Natural killer cell (primary cell): ENCODE data around the gene UNK. TPM values are rescaled to one million over a fixed set of nuclear protein-coding genes. Genes with fewer than 3 reads are reported as not detected.

Experiments
- ATAC-seq, 3 donors: fragments of 150-1000 bp in 2 of 3; fragments of 200-7000 bp in 1 of 3; cut with Tn5 transposase; 1 replicate in 1 of 3; 2 replicates in 2 of 3; pipeline ENCODE4 v1.10.0; 2021; ENCODE audit warnings: mild to moderate bottlenecking in 2 of 3, moderate library complexity in 2 of 3
- DNase-seq, 2 donors: peaks; one replicate each; pipeline versions ENCODE4 v3.0.0 to v3.0.0-alpha.2; 2013 to 2021; ENCODE audit warnings: mixed read lengths in 1 of 2
- H3K27ac ChIP-seq: one replicate; pipeline ENCODE4 v1.5.1; 2013; ENCODE audit warnings: mild to moderate bottlenecking, low read length
- H3K27me3 ChIP-seq: one replicate; pipeline ENCODE4 v1.6.1; 2013; ENCODE audit warnings: low read length; ENCODE audit not compliant: control insufficient read depth, insufficient read depth
- H3K36me3 ChIP-seq: one replicate; pipeline ENCODE4 v1.6.1; 2013; ENCODE audit warnings: low read length; ENCODE audit not compliant: control insufficient read depth, insufficient read depth
- H3K4me1 ChIP-seq: one replicate; pipeline ENCODE4 v1.6.1; 2013; ENCODE audit warnings: low read length; ENCODE audit not compliant: control insufficient read depth, insufficient read depth
- H3K4me3 ChIP-seq: one replicate; pipeline ENCODE4 v1.5.1; 2013; ENCODE audit warnings: low read length
- H3K9me3 ChIP-seq: one replicate; pipeline ENCODE4 v1.6.1; 2013; ENCODE audit warnings: low read length; ENCODE audit not compliant: control insufficient read depth, insufficient read depth
- H3K27ac Mint-ChIP-seq, 2 donors: one replicate each; pipeline ENCODE4 v1.8.0; 2022; ENCODE audit warnings: mild to moderate bottlenecking in 2 of 2, mixed read lengths in 2 of 2, moderate library complexity in 1 of 2
- H3K27me3 Mint-ChIP-seq, 2 donors: one replicate each; pipeline ENCODE4 v1.8.0; 2022; ENCODE audit warnings: low read depth in 2 of 2, mixed read lengths in 2 of 2
- H3K36me3 Mint-ChIP-seq: one replicate; pipeline ENCODE4 v1.8.0; 2022; ENCODE audit warnings: mixed read lengths
- H3K4me1 Mint-ChIP-seq, 2 donors: one replicate each; pipeline ENCODE4 v1.8.0; 2022; ENCODE audit warnings: mixed read lengths in 2 of 2
- H3K4me3 Mint-ChIP-seq: one replicate; pipeline ENCODE4 v1.8.0; 2022; ENCODE audit warnings: mild to moderate bottlenecking, moderate library complexity, mixed read lengths
- H3K9me3 Mint-ChIP-seq, 2 donors: one replicate each; pipeline ENCODE4 v1.8.0; 2022; ENCODE audit warnings: mixed read lengths in 2 of 2
- CTCF ChIP-seq: fragments of 200-600 bp; IDR thresholded peaks from one replicate; pipeline ENCODE4 v1.8.0; 2022; ENCODE audit warnings: antibody characterized with exemption
- WGBS: methylation state at CpG from one replicate; pipeline ENCODE4 v1.1.7; 2013; ENCODE audit warnings: missing lambda C conversion rate; ENCODE audit not compliant: insufficient coverage; 5-methylcytosine and 5-hydroxymethylcytosine counted together
- intact Hi-C: fragments of 100-400 bp; cut with micrococcal nuclease; formaldehyde crosslinking; loops from one replicate; pipeline ENCODE4 v1.14.2; 2022
- total RNA-seq, 4 donors: library from RNA; stranded (reverse); fragments of 120-200 nt in 1 of 4; gene quantifications; one replicate each; pipeline versions ENCODE4 v1.2.3 to v1.2.4, GENCODE V29; 2013 to 2022

The UNK gene
- total RNA-seq, 3 donors from 2014 or later (not counting 1 experiment from before 2014, with no cell fraction given), result 44.2 to 51.3 (median 44.5) TPM

DNA sequence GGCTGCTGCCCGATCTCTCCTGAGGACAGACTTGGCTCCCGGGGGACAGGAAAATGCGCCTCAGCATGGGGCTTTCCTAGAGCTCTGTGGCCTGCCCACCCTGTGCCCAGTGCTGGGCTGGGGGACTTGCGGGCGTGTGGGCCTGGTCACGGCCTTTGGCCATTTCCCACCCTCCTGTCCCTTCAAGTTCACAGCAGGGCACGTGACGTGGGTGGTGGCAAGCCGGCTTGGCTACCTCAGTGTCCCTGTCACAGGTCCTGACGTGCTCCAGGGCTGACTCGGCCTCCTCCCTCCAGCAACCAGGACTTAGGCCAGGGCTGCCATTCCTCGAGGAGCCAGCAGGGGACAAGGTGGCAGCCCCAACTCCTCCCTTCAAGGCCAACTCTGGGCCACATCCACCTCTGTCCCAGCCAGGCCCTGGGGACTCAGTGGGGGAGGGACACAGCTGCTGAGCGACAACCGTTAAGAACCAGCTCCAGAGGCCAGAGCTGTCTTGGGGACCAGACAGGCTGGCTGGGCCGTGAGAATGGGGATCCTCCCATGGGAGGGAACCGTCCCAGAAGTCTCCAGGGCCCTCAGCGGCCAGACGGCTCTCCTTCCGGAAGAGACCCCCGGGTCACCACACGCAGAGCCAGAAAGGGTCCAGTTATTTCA, 60.6 kb downstream of the UNK start:
- DNase-seq, result peak; percentile 62 to 77
- H3K27ac Mint-ChIP-seq, result peak overlapping the region; percentile 84 to 94
- ATAC-seq, result peak; percentile 54 to 59 (median 55)
- H3K36me3 ChIP-seq, result peaks cover 58% of the 10 kb centered on the region
- TF ChIP-seq CTCF, result peak; percentile 63
- no peaks in the 10 kb centered on the region for H3K9me3 Mint-ChIP-seq
- H3K4me3 ChIP-seq, result no peak overlapping the region
- intact Hi-C loops, result no loop called here
- peaks cover 50% of the 10 kb centered on the region for H3K4me1 ChIP-seq
- H3K27me3 Mint-ChIP-seq, result no peaks in the 10 kb centered on the region
- H3K4me3 Mint-ChIP-seq, result peak overlapping the region; percentile 56
- H3K4me1 Mint-ChIP-seq, result peaks cover 10 to 28% of the 10 kb centered on the region in 2 donors
- no peaks in the 10 kb centered on the region for H3K9me3 ChIP-seq
- no peaks in the 10 kb centered on the region for H3K36me3 Mint-ChIP-seq
- WGBS, result 45% methylated on average over 21 of the region's 21 CpGs
- no peaks in the 10 kb centered on the region for H3K27me3 ChIP-seq
- H3K27ac ChIP-seq, result peak overlapping the region; percentile 95

GRCh38 chr17:75845933-75846691, 61.5 kb downstream of the UNK start:
- H3K4me1 Mint-ChIP-seq, result peaks cover 10 to 28% of the 10 kb centered on the region in 2 donors
- H3K36me3 Mint-ChIP-seq, result no peaks in the 10 kb centered on the region
- H3K4me3 Mint-ChIP-seq, result no peak overlapping the region
- no peak overlapping the region for H3K4me3 ChIP-seq
- H3K9me3 ChIP-seq, result no peaks in the 10 kb centered on the region
- H3K36me3 ChIP-seq, result peaks cover 58% of the 10 kb centered on the region
- TF ChIP-seq CTCF, result no peak
- H3K27me3 Mint-ChIP-seq, result no peaks in the 10 kb centered on the region
- H3K4me1 ChIP-seq, result peaks cover 45% of the 10 kb centered on the region
- H3K27ac ChIP-seq, result peak overlapping the region; percentile 95
- ATAC-seq (no peak), DNase-seq (no peak)
- H3K27ac Mint-ChIP-seq, result peak overlapping the region; percentile 84 to 94
- intact Hi-C loops, result no loop called here
- H3K9me3 Mint-ChIP-seq, result no peaks in the 10 kb centered on the region
- no peaks in the 10 kb centered on the region for H3K27me3 ChIP-seq
- WGBS, result 94% methylated on average over 19 of the region's 22 CpGs

DNA sequence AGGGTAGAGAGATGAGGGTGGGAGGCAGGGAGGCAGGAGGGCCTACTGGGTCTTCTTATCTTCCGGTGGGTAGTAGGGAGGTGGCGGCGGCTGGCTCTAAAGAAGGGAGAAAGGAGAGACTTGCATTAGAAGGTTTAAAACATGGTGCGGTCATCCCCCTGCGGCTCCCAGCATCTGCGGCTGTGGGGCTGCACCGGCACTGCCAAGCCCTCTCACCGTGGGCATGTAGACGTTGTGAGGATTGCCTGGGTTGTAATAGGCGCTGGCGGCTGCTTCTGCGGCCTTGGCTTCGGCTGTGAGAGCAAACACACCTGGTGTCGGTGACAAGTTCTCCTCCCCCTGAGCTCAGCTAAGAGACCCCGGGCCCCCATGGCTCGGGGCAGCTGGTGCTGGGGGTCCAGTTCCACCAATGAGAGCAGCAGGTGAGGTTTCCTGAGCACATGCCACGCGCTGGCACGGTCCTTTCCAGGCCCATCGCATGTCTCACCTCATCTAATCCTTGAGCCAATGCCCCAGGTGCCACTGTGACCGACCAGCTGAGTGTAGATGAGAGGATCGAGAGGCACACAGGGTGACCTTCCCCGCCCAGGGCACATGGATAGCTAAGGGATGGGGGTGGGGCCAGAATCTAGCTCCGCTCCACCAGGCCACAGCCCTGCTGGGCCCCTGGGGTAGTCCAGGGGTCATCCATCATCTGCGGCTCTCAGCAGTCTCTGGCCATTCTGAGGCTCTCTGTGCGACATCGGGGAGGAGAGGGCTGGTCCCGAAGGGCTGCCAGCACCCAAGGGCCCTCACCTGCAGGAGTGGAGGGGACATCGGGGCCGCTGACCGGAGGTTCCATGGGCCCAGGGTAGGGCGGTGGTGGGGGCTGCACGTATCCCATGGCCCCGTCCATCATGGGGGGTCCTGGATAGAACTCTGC, 62.3 kb downstream of the UNK start:
- no peak overlapping the region for H3K27ac ChIP-seq
- no peaks in the 10 kb centered on the region for H3K36me3 Mint-ChIP-seq
- H3K9me3 ChIP-seq, result no peaks in the 10 kb centered on the region
- H3K27me3 ChIP-seq, result no peaks in the 10 kb centered on the region
- no peak for DNase-seq
- peak overlapping the region in 1 of 2 donors; percentile 94 for H3K27ac Mint-ChIP-seq
- H3K4me3 ChIP-seq, result no peak overlapping the region
- H3K9me3 Mint-ChIP-seq, result no peaks in the 10 kb centered on the region
- peaks cover 62% of the 10 kb centered on the region for H3K36me3 ChIP-seq
- WGBS, result 95% methylated on average over 34 of the region's 34 CpGs
- intact Hi-C loops, result no loop called here
- H3K27me3 Mint-ChIP-seq, result no peaks in the 10 kb centered on the region
- peaks cover 44% of the 10 kb centered on the region for H3K4me1 ChIP-seq
- peaks cover 10 to 28% of the 10 kb centered on the region in 2 donors for H3K4me1 Mint-ChIP-seq
- ATAC-seq, result no peak
- no peak for TF ChIP-seq CTCF
- H3K4me3 Mint-ChIP-seq, result no peak overlapping the region
